GM12892 (cell line): Measurements from ENCODE around the gene TRPV5.

Experiments
- POLR2A ChIP-seq: IDR thresholded peaks from 2 replicates; pipeline ENCODE4 v1.6.1; 2011; ENCODE audit warnings: low read depth, low read length, control low read depth
- TAF1 ChIP-seq: IDR thresholded peaks from 2 replicates; pipeline ENCODE4 v1.6.1; 2011; ENCODE audit warnings: low read depth, mild to moderate bottlenecking, control low read depth, low read length, borderline replicate concordance

DNA sequence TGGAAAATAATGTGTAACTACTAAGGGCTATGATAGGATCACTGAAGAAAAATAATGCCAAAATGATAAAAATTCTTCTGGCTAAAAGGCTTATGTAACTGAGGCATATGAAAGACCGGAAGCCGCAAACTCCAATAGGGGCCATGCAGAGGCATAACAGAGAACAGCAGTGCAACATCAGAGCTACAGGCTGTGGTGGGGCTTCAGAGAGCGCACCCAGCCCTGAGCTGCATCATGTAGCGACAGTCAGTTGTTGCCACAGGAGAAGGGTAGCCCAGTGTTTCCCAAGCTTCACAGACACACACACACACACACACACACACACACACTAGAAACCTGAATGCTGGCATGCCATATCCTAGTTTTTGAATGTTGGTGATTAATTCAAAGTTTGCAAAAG is 15.1 kb upstream of the TRPV5 start:
- TF ChIP-seq POLR2A (no peak), TAF1 (no peak)
